BLaER1 treated with 17β-estradiol and CSF1 and Interleukin-3, amounts not matched to agents 10 nM and 100 nM (cell line): ENCODE measurements around the gene NSUN2.

Experiments
- H3K27ac ChIP-seq, 11 experiments: shearing (Covaris generic); formaldehyde crosslinking; 2 replicates each; pipeline ENCODE4 v1.8.1; 2022
- H3K27me3 ChIP-seq, 11 experiments: shearing (Covaris generic); formaldehyde crosslinking; 2 replicates each; pipeline ENCODE4 v1.8.1; 2022
- H3K36me3 ChIP-seq, 11 experiments: shearing (Covaris generic); formaldehyde crosslinking; 2 replicates each; pipeline ENCODE4 v1.8.1; 2022
- H3K4me1 ChIP-seq, 10 experiments: shearing (Covaris generic); formaldehyde crosslinking; 2 replicates each; pipeline ENCODE4 v1.8.1; 2022
- H3K4me2 ChIP-seq, 11 experiments: shearing (Covaris generic); formaldehyde crosslinking; 2 replicates each; pipeline ENCODE4 v1.8.1; 2022
- H3K4me3 ChIP-seq, 10 experiments: shearing (Covaris generic); formaldehyde crosslinking; 2 replicates each; pipeline ENCODE4 v1.8.1; 2022
- H3K9ac ChIP-seq, 11 experiments: shearing (Covaris generic); formaldehyde crosslinking; 2 replicates each; pipeline ENCODE4 v1.8.1; 2022
- H3K9me3 ChIP-seq, 11 experiments: shearing (Covaris generic); formaldehyde crosslinking; replicated peaks in 1 of 11; 2 replicates each; pipeline ENCODE4 v1.8.1; 2022
- H4K20me1 ChIP-seq, 11 experiments: shearing (Covaris generic); formaldehyde crosslinking; 2 replicates each; pipeline ENCODE4 v1.8.1; 2022
- Cebpa-rat ChIP-seq, 11 experiments: shearing (Covaris generic); IDR thresholded peaks; 2 replicates each; pipeline ENCODE4 v1.8.1; 2022

The NSUN2 gene

GRCh38 chr5:6570530-6570929, 62.3 kb downstream of the NSUN2 start:
- Histone ChIP-seq H3K4me3 (no peak overlapping the region), H4K20me1 (no peaks in the 10 kb centered on the region; a peak in 1 of 22 replicates), H3K36me3 (no peaks in the 10 kb centered on the region), H3K4me1 (no peaks in the 10 kb centered on the region), H3K27ac (no peak overlapping the region), H3K27me3 (no peaks in the 10 kb centered on the region), H3K4me2 (no peak overlapping the region), H3K9me3 (no peaks in the 10 kb centered on the region), H3K9ac (no peak overlapping the region)
- TF ChIP-seq Cebpa-rat (IDR thresholded peaks at IDR 0.05), result no peak

- H4K20me1 ChIP-seq, result no peaks in the 10 kb centered on the region
- H3K4me1 ChIP-seq, result no peaks in the 10 kb centered on the region
- no peak overlapping the region for H3K4me3 ChIP-seq
Observed at GRCh38 chr5:6568889-6569288, 64.0 kb downstream of the NSUN2 start.

GRCh38 chr5:6568383-6568782, 64.5 kb downstream of the NSUN2 start:
- Histone ChIP-seq H3K4me1 (no peaks in the 10 kb centered on the region), H4K20me1 (no peaks in the 10 kb centered on the region), H3K27ac (no peak overlapping the region), H3K9me3 (no peaks in the 10 kb centered on the region), H3K4me2 (no peak overlapping the region), H3K36me3 (no peaks in the 10 kb centered on the region), H3K27me3 (no peaks in the 10 kb centered on the region), H3K9ac (no peak overlapping the region), H3K4me3 (no peak overlapping the region)
- no peak for TF ChIP-seq Cebpa-rat (IDR thresholded peaks at IDR 0.05)

More at GRCh38 chr5:6568889-6569288, 64.0 kb downstream of the NSUN2 start:
- Histone ChIP-seq H3K9ac (no peak overlapping the region), H3K9me3 (no peaks in the 10 kb centered on the region), H3K4me2 (no peak overlapping the region), H3K36me3 (no peaks in the 10 kb centered on the region), H3K27ac (no peak overlapping the region), H3K27me3 (no peaks in the 10 kb centered on the region)
- TF ChIP-seq Cebpa-rat (IDR thresholded peaks at IDR 0.05), result no peak

- Histone ChIP-seq H3K36me3 (no peaks in the 10 kb centered on the region), H3K9ac (no peak overlapping the region), H3K4me2 (no peak overlapping the region), H3K27me3 (no peaks in the 10 kb centered on the region), H4K20me1 (no peaks in the 10 kb centered on the region), H3K4me1 (no peaks in the 10 kb centered on the region), H3K27ac (no peak overlapping the region), H3K9me3 (no peaks in the 10 kb centered on the region), H3K4me3 (no peak overlapping the region)
- TF ChIP-seq Cebpa-rat (IDR thresholded peaks at IDR 0.05), result no peak
Observed at GRCh38 chr5:6567835-6568234, 65.0 kb downstream of the NSUN2 start.

- no peak overlapping the region for H3K9ac ChIP-seq
- H3K4me1 ChIP-seq, result no peaks in the 10 kb centered on the region
- no peaks in the 10 kb centered on the region for H3K27me3 ChIP-seq
- no peaks in the 10 kb centered on the region for H3K9me3 ChIP-seq
- no peak overlapping the region for H3K27ac ChIP-seq
- no peak for TF ChIP-seq Cebpa-rat (IDR thresholded peaks at IDR 0.05)
- H4K20me1 ChIP-seq, result no peaks in the 10 kb centered on the region
- no peak overlapping the region for H3K4me3 ChIP-seq
- H3K4me2 ChIP-seq, result no peak overlapping the region
- no peaks in the 10 kb centered on the region for H3K36me3 ChIP-seq
Observed at GRCh38 chr5:6567068-6567467, 65.8 kb downstream of the NSUN2 start.

GRCh38 chr5:6565492-6565891, 67.4 kb downstream of the NSUN2 start:
- no peak overlapping the region for H3K9ac ChIP-seq
- H3K27ac ChIP-seq, result no peak overlapping the region
- H3K4me3 ChIP-seq, result no peak overlapping the region
- H3K9me3 ChIP-seq, result peaks cover 0 to 9% (median 7%) of the 10 kb centered on the region in 11 experiments; a peak in 13 of 22 replicates
- TF ChIP-seq Cebpa-rat (IDR thresholded peaks at IDR 0.05), result no peak
- H3K36me3 ChIP-seq, result no peaks in the 10 kb centered on the region
- H3K27me3 ChIP-seq, result no peaks in the 10 kb centered on the region
- no peaks in the 10 kb centered on the region for H3K4me1 ChIP-seq
- no peaks in the 10 kb centered on the region for H4K20me1 ChIP-seq
- H3K4me2 ChIP-seq, result no peak overlapping the region

GRCh38 chr5:6557807-6558575, 74.9 kb downstream of the NSUN2 start:
- TF ChIP-seq Cebpa-rat (IDR thresholded peaks at IDR 0.05), result no peak
- Histone ChIP-seq H3K4me1 (no peaks in the 10 kb centered on the region), H3K4me2 (no peak overlapping the region), H3K27me3 (no peaks in the 10 kb centered on the region), H3K36me3 (no peaks in the 10 kb centered on the region), H3K4me3 (no peak overlapping the region), H3K9ac (no peak overlapping the region), H3K27ac (no peak overlapping the region), H3K9me3 (peaks cover 23 to 42% (median 34%) of the 10 kb centered on the region in 11 experiments), H4K20me1 (no peaks in the 10 kb centered on the region)

GRCh38 chr5:6556802-6557102, 76.1 kb downstream of the NSUN2 start:
- H4K20me1 ChIP-seq, result no peaks in the 10 kb centered on the region
- no peaks in the 10 kb centered on the region for H3K27me3 ChIP-seq
- H3K4me1 ChIP-seq, result no peaks in the 10 kb centered on the region
- H3K4me3 ChIP-seq, result no peak overlapping the region
- H3K27ac ChIP-seq, result no peak overlapping the region
- no peak for TF ChIP-seq Cebpa-rat (IDR thresholded peaks at IDR 0.05)
- H3K9ac ChIP-seq, result no peak overlapping the region
- H3K9me3 ChIP-seq, result peaks cover 23 to 42% (median 34%) of the 10 kb centered on the region in 11 experiments
- no peak overlapping the region for H3K4me2 ChIP-seq
- H3K36me3 ChIP-seq, result no peaks in the 10 kb centered on the region

- no peak overlapping the region for H3K4me2 ChIP-seq
- no peak overlapping the region for H3K9ac ChIP-seq
- H3K27me3 ChIP-seq, result no peaks in the 10 kb centered on the region
- no peaks in the 10 kb centered on the region for H4K20me1 ChIP-seq
- H3K27ac ChIP-seq, result no peak overlapping the region
- peaks cover 23 to 42% (median 33%) of the 10 kb centered on the region in 11 experiments for H3K9me3 ChIP-seq
- H3K36me3 ChIP-seq, result no peaks in the 10 kb centered on the region
- no peak for TF ChIP-seq Cebpa-rat (IDR thresholded peaks at IDR 0.05)
- H3K4me1 ChIP-seq, result no peaks in the 10 kb centered on the region
- no peak overlapping the region for H3K4me3 ChIP-seq
Observed at GRCh38 chr5:6556089-6556801, 76.6 kb downstream of the NSUN2 start.

GRCh38 chr5:6554812-6555211, 78.0 kb downstream of the NSUN2 start:
- Histone ChIP-seq H3K4me2 (no peak overlapping the region), H3K9me3 (peaks cover 15 to 35% (median 22%) of the 10 kb centered on the region in 11 experiments), H3K9ac (no peak overlapping the region), H3K4me3 (no peak overlapping the region), H3K36me3 (no peaks in the 10 kb centered on the region), H3K27me3 (no peaks in the 10 kb centered on the region), H3K27ac (no peak overlapping the region), H4K20me1 (no peaks in the 10 kb centered on the region), H3K4me1 (no peaks in the 10 kb centered on the region)
- no peak for TF ChIP-seq Cebpa-rat (IDR thresholded peaks at IDR 0.05)
